Neural progenitor cell (in vitro differentiated cells): ENCODE results near the gene DEDD.

Experiments
- CTCF ChIP-seq: fragments of 200-600 bp; sonication (generic); IDR thresholded peaks from 2 replicates; pipeline ENCODE4 v1.5.1; 2017; ENCODE audit warnings: antibody characterized with exemption, mild to moderate bottlenecking
- EZH2phosphoT487 ChIP-seq: fragments of 200-600 bp; sonication (generic); IDR thresholded peaks from 2 replicates; pipeline ENCODE4 v1.6.1; 2017; ENCODE audit warnings: antibody characterized with exemption

GRCh38 chr1:161086457-161086856 lies 46.0 kb downstream of the DEDD start:
- TF ChIP-seq EZH2phosphoT487 (no peak), CTCF (no peak)
